ENCODE data around the gene NFYC. TPM values are rescaled to one million over a fixed set of nuclear protein-coding genes. Genes with fewer than 3 reads are reported as not detected.

Gene NFYC
- total and polyA plus RNA-seq, 2 of the 8 experiments (the other 6 are each of a cell fraction or from before 2014, with no cell fraction given) = 54.1 to 124 TPM

- Histone ChIP-seq H3K14ac (ENCODE audit: insufficient read length) (no peak overlapping the region), H2AK5ac (ENCODE audit: low read depth, low read length) (no peak overlapping the region), H3K36me3 (ENCODE audit: control insufficient read depth in 2 of 4, insufficient read depth in 4 of 4, low read length in 3 of 4) (no peaks in the 10 kb centered on the region), H3K79me2 (ENCODE audit: control insufficient read depth in 1 of 2, insufficient read depth in 2 of 2, low read length in 2 of 2) (no peaks in the 10 kb centered on the region), H4K91ac (replicated peaks; ENCODE audit: insufficient read length, low read length) (no peak overlapping the region), H3K56ac (replicated peaks; ENCODE audit: insufficient read length, low read depth, low read length) (no peak overlapping the region), H2BK15ac (ENCODE audit: low read length) (no peak overlapping the region), H3K9ac (replicated peaks in 1 of 4; ENCODE audit: extremely low read depth in 1 of 4, low read depth in 3 of 4, low read length in 3 of 4) (no peak overlapping the region), H3K27me3 (replicated peaks in 1 of 4; ENCODE audit: control insufficient read depth in 3 of 4, extremely low read depth in 1 of 4, insufficient read depth in 3 of 4, low read length in 3 of 4) (peaks cover 0 to 6% (median 4%) of the 10 kb centered on the region in 4 experiments; a peak in 3 of 7 replicates), H2BK120ac (replicated peaks; ENCODE audit: low read depth, low read length) (no peak overlapping the region), H2BK20ac (ENCODE audit: low read length) (no peak overlapping the region), H2BK12ac (ENCODE audit: low read depth, low read length) (no peak overlapping the region), H3K18ac (ENCODE audit: extremely low read depth, low read length) (no peak overlapping the region), H4K8ac (ENCODE audit: extremely low read depth, insufficient read depth, low read length) (no peak overlapping the region), H3K4ac (replicated peaks; ENCODE audit: insufficient read length, low read depth, low read length) (no peak overlapping the region), H3K23ac (ENCODE audit: insufficient read length) (no peak overlapping the region), H2AFZ (ENCODE audit: low read length) (no peak overlapping the region), H4K20me1 (replicated peaks in 1 of 2; ENCODE audit: control insufficient read depth in 1 of 2, insufficient read depth in 2 of 2, low read length in 2 of 2) (no peaks in the 10 kb centered on the region), H3K23me2 (ENCODE audit: low read depth, low read length) (peaks cover 3% of the 10 kb centered on the region; the same call in 1 of the 2 replicates), H3K4me3 (ENCODE audit: extremely low read depth in 1 of 4, insufficient read depth in 2 of 4, low read depth in 3 of 4, low read length in 4 of 4) (no peak overlapping the region), H3K9me3 (ENCODE audit: insufficient read depth in 2 of 2, low read depth in 1 of 2, low read length in 1 of 2) (no peaks in the 10 kb centered on the region), H3K4me1 (replicated peaks in 1 of 4; ENCODE audit: control insufficient read depth in 3 of 4, insufficient read depth in 4 of 4, low read length in 3 of 4) (peaks cover 4 to 16% (median 12%) of the 10 kb centered on the region in 4 experiments), H2BK5ac (ENCODE audit: low read depth, low read length) (no peak overlapping the region), H3K27ac (ENCODE audit: low read depth, low read length) (no peak overlapping the region), H4K5ac (ENCODE audit: insufficient read length, low read depth, low read length) (no peak overlapping the region), H3K79me1 (ENCODE audit: low read depth, low read length) (no peaks in the 10 kb centered on the region), H3K4me2 (ENCODE audit: insufficient read depth in 1 of 2, low read depth in 2 of 2, low read length in 2 of 2) (no peak overlapping the region)
- DNase-seq (ENCODE audit: low read depth in 1 of 2, low spot score in 2 of 2) (no peak), FAIRE-seq (no peak)
- ChIA-PET CTCF (ENCODE audit: partially characterized antibody) (interaction anchor here (0.8 to 24.5 kb wide), 9 partner anchors 8 to 184 kb away, joined by 3 to 325 read pairs (median 3); no protein-coding TSS in a partner anchor), POLR2A (ENCODE audit: partially characterized antibody) (interaction anchor here (0.8 to 2.0 kb wide), 4 partner anchors 10 to 17 kb away, joined by 3 to 8 read pairs (median 3); no protein-coding TSS in a partner anchor)
- WGBS, 2 experiments (ENCODE audit: extremely low coverage in 1 of 2, insufficient coverage in 1 of 2, insufficient read length in 1 of 2, insufficient replicate concordance in 2 of 2, low coverage in 1 of 2, low lambda C conversion rate in 2 of 2, missing lambda C conversion rate in 1 of 2) = 73% methylated on average over 9 of the region's 9 CpGs; no CpG with 5 or more reads in 1 of the 2 experiments
- TF ChIP-seq SRF (IDR thresholded peaks at IDR 0.05; ENCODE audit: low read depth, low read length) (no peak), CREB1 (IDR thresholded peaks at IDR 0.05) (no peak), HDAC6 (IDR thresholded peaks at IDR 0.05; ENCODE audit: low read depth, low read length) (no peak), HDAC2 (IDR thresholded peaks at IDR 0.05; ENCODE audit: borderline replicate concordance in 1 of 2, low read depth in 2 of 2, low read length in 2 of 2) (no peak), SIN3A (conservative IDR thresholded peaks at IDR 0.05 in 1 of 2, IDR thresholded peaks at IDR 0.05 in 1 of 2; ENCODE audit: low read depth in 1 of 2, low read length in 2 of 2) (no peak), SP4 (IDR thresholded peaks at IDR 0.05; ENCODE audit: low read length) (no peak), YY1 (IDR thresholded peaks at IDR 0.05; ENCODE audit: low read depth, low read length) (no peak), BCL11A (IDR thresholded peaks at IDR 0.05; ENCODE audit: low read depth in 2 of 2, low read length in 2 of 2) (no peak), GABPA (IDR thresholded peaks at IDR 0.05; ENCODE audit: borderline replicate concordance, insufficient read depth, low read length) (no peak), FOSL1 (IDR thresholded peaks at IDR 0.05; ENCODE audit: insufficient read depth, low read depth, low read length) (no peak), RBBP5 (IDR thresholded peaks at IDR 0.05; ENCODE audit: borderline replicate concordance, low read depth, low read length) (no peak)
- TF ChIP-seq, protein P1, sequence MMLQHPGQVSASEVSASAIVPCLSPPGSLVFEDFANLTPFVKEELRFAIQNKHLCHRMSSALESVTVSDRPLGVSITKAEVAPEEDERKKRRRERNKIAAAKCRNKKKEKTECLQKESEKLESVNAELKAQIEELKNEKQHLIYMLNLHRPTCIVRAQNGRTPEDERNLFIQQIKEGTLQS (IDR thresholded peaks at IDR 0.05; ENCODE audit: insufficient read depth, low read depth, low read length) = no peak
Observed at GRCh38 chr1:40796939-40797667, 105.6 kb downstream of the NFYC start.
